Epithelial cell of proximal tubule (primary cell): ENCODE results near the gene SAMD4B. TPM values are rescaled to one million over a fixed set of nuclear protein-coding genes. Genes with fewer than 3 reads are reported as not detected.
"Not testable (repeated sequence)": the region's sequence is repeated elsewhere in the genome, so short reads cannot be mapped to it uniquely, and the experiment has no call there.

ENCODE experiments used
- DNase-seq: peaks from one replicate; pipeline ENCODE4 v3.0.0-alpha.2; 2011; ENCODE audit warnings: low read depth
- H3K4me3 ChIP-seq: 2 replicates; pipeline ENCODE4 v1.5.1; 2011; ENCODE audit warnings: low read depth, mild to moderate bottlenecking, low read length
- CTCF ChIP-seq: conservative IDR thresholded peaks from 2 replicates; pipeline ENCODE4 v1.5.1; 2012; ENCODE audit warnings: low read depth, mild to moderate bottlenecking, low read length
- total RNA-seq: library from RNA; depleted of rRNA; stranded (reverse); fragments of >200 nt; gene quantifications from 2 replicates; pipeline ENCODE4 v1.2.3, GENCODE V29; 2015

SAMD4B gene
- total RNA-seq, 1 donor from 2014 or later = 65.6 TPM

GRCh38 chr19:39306075-39306474 is 36.1 kb upstream of the SAMD4B start:
- DNase-seq = no peak
- no peak for TF ChIP-seq CTCF
- no peak overlapping the region for H3K4me3 ChIP-seq

- DNase-seq = no peak
- H3K4me3 ChIP-seq = no peak overlapping the region
- no peak for TF ChIP-seq CTCF
Observed at GRCh38 chr19:39307046-39307821, 35.0 kb upstream of the SAMD4B start.

GRCh38 chr19:39307822-39308530 is 34.2 kb upstream of the SAMD4B start:
- no peak for DNase-seq
- TF ChIP-seq CTCF = no peak
- no peak overlapping the region for H3K4me3 ChIP-seq

- no peak overlapping the region for H3K4me3 ChIP-seq
- no peak for DNase-seq
Observed at GRCh38 chr19:39308531-39309304, 33.5 kb upstream of the SAMD4B start.

GRCh38 chr19:39309305-39309670 is 32.9 kb upstream of the SAMD4B start:
- DNase-seq, H3K4me3 ChIP-seq: not testable (repeated sequence)

More at GRCh38 chr19:39308531-39309304, 33.5 kb upstream of the SAMD4B start:
- no peak for TF ChIP-seq CTCF

- TF ChIP-seq CTCF = no peak
- DNase-seq = no peak
- no peak overlapping the region for H3K4me3 ChIP-seq
Observed at GRCh38 chr19:39310558-39311311, 31.5 kb upstream of the SAMD4B start.
